ENCODE measurements around the gene HNMT.

Gene HNMT

GRCh38 chr2:137943678-137944347 is 20.5 kb upstream of the HNMT start:
- no peak for DNase-seq

GRCh38 chr2:137944714-137945113 is 19.6 kb upstream of the HNMT start:
- DNase-seq: no peak

- DNase-seq: no peak
Measured at GRCh38 chr2:137945229-137945628, 19.0 kb upstream of the HNMT start.

GRCh38 chr2:137946227-137946626 is 18.0 kb upstream of the HNMT start:
- no peak for DNase-seq

- no peak for DNase-seq
Measured at GRCh38 chr2:137947032-137947727, 17.1 kb upstream of the HNMT start.

GRCh38 chr2:137947728-137948336 is 16.4 kb upstream of the HNMT start:
- no peak for DNase-seq

- no peak for DNase-seq
Measured at GRCh38 chr2:137948894-137949293, 15.4 kb upstream of the HNMT start.

- no peak for DNase-seq
Measured at GRCh38 chr2:137950238-137950637, 14.0 kb upstream of the HNMT start.

GRCh38 chr2:137951586-137951985 is 12.7 kb upstream of the HNMT start:
- no peak for DNase-seq

- DNase-seq: no peak
Measured at GRCh38 chr2:137952586-137953129, 11.6 kb upstream of the HNMT start.

GRCh38 chr2:137955536-137955935 is 8.7 kb upstream of the HNMT start:
- no peak for DNase-seq

GRCh38 chr2:137957033-137957432 is 7.2 kb upstream of the HNMT start:
- DNase-seq: no peak

- no peak for DNase-seq
Measured at GRCh38 chr2:137959166-137959565, 5.1 kb upstream of the HNMT start.

- no peak for DNase-seq
Measured at GRCh38 chr2:137960223-137960622, 4.0 kb upstream of the HNMT start.

GRCh38 chr2:137961602-137962001 is 2.7 kb upstream of the HNMT start:
- no peak for DNase-seq

GRCh38 chr2:137963535-137964065 is 673 bp upstream of the HNMT start:
- no peak for DNase-seq

- no peak for DNase-seq
Measured at GRCh38 chr2:137964859-137965459, 686 bp downstream of the HNMT start.

GRCh38 chr2:137966043-137966442 is 1.8 kb downstream of the HNMT start:
- no peak for DNase-seq

- DNase-seq: no peak
Measured at GRCh38 chr2:137967042-137967441, 2.8 kb downstream of the HNMT start.

GRCh38 chr2:137968477-137969417 is 4.5 kb downstream of the HNMT start:
- no peak for DNase-seq

- no peak for DNase-seq
Measured at GRCh38 chr2:137969418-137969765, 5.1 kb downstream of the HNMT start.

GRCh38 chr2:137969876-137970275 is 5.6 kb downstream of the HNMT start:
- no peak for DNase-seq

All from right kidney (tissue), 1 donor.